Astrocyte of the cerebellum (primary cell): ENCODE data around the gene PLD3.

Experiments
- DNase-seq: peaks from one replicate; pipeline ENCODE4 v3.0.0-alpha.2; 2011; ENCODE audit warnings: low read depth
- H3K4me3 ChIP-seq: 2 replicates; pipeline ENCODE4 v1.5.1; 2011; ENCODE audit warnings: mild to moderate bottlenecking, low read depth, low read length, moderate library complexity
- in situ Hi-C: cut with HindIII; loops from 2 replicates; pipeline ENCODE4 v1.10.0; 2017; ENCODE audit warnings: low sequenced_read_pairs
- TF ChIP-seq, protein P1 (sequence below): IDR thresholded peaks from 2 replicates; pipeline ENCODE4 v1.5.1; 2012; ENCODE audit warnings: low read length, low read depth, moderate library complexity, mild to moderate bottlenecking; ENCODE audit errors: missing control alignments

The PLD3 gene

GRCh38 chr19:40320558-40320935 is 27.9 kb upstream of the PLD3 start:
- no peak overlapping the region for H3K4me3 ChIP-seq
- no peak for DNase-seq
- in situ Hi-C loops = no loop called here
- TF ChIP-seq, protein P1, sequence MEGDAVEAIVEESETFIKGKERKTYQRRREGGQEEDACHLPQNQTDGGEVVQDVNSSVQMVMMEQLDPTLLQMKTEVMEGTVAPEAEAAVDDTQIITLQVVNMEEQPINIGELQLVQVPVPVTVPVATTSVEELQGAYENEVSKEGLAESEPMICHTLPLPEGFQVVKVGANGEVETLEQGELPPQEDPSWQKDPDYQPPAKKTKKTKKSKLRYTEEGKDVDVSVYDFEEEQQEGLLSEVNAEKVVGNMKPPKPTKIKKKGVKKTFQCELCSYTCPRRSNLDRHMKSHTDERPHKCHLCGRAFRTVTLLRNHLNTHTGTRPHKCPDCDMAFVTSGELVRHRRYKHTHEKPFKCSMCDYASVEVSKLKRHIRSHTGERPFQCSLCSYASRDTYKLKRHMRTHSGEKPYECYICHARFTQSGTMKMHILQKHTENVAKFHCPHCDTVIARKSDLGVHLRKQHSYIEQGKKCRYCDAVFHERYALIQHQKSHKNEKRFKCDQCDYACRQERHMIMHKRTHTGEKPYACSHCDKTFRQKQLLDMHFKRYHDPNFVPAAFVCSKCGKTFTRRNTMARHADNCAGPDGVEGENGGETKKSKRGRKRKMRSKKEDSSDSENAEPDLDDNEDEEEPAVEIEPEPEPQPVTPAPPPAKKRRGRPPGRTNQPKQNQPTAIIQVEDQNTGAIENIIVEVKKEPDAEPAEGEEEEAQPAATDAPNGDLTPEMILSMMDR = no peak

GRCh38 chr19:40321076-40321475 is 27.4 kb upstream of the PLD3 start:
- in situ Hi-C loops = no loop called here
- TF ChIP-seq, protein P1 = no peak
- H3K4me3 ChIP-seq = no peak overlapping the region
- DNase-seq = no peak

- no peak overlapping the region for H3K4me3 ChIP-seq
- DNase-seq = no peak
- TF ChIP-seq, protein P1 = no peak
- in situ Hi-C loops = no loop called here
Observed at GRCh38 chr19:40321566-40322270, 26.8 kb upstream of the PLD3 start.

- DNase-seq = no peak
- H3K4me3 ChIP-seq = no peak overlapping the region
- TF ChIP-seq, protein P1 = no peak
- in situ Hi-C loops = no loop called here
Observed at GRCh38 chr19:40322271-40322610, 26.3 kb upstream of the PLD3 start.

DNA sequence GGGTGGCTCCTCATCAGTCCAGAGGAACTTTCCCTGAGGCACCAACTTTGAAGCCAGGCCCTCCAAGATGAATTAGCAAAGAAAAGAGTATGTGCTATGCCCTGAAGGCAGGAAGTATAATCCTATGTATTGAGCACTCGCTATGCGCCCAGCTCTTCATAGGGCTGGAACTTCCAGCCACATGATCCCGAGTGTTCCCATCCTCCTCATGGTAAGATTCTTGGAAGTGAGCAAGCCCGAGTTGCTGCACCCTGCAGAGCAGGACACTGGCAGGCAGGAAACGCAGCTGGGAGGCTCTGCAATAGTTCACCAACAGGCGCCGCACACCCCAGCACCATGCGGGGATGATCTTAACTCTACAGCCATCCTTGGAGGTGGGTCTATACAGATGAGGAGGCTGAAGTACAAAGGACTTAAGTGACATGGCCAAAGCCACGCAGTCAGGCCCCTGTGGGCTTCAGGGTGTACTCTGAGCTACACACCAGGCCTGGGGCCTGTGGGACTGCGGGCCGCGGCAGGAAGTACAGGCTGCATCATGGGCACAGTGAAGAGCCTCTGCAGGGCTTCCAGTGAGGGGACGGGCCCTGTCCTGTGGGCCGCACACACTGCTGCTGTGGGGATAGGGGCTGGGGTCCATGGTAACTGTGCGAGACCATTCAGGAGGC is 25.4 kb upstream of the PLD3 start:
- TF ChIP-seq, protein P1 = no peak
- H3K4me3 ChIP-seq = no peak overlapping the region
- DNase-seq = no peak
- in situ Hi-C loops = no loop called here

DNA sequence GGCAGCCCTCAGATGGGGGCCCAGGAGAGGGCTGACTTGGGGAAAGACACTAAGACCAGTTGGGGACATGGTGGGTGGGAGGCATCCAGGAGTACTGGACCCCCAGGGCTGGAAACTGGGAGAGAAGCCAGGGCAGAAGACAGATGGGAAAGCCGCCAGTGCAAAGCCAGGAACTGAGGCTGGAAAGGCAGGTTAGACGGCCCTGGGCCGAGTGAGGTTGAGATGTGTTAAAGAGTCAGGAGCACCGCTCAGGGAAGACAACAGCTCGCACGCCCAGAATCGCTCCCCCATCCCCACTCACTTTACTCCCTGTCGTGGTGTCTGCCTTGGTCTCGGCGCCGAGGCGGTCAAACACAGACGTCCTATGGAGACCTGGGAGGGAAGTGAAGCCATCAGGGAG is 24.8 kb upstream of the PLD3 start:
- TF ChIP-seq, protein P1 = no peak
- no peak overlapping the region for H3K4me3 ChIP-seq
- in situ Hi-C loops = no loop called here
- no peak for DNase-seq
